HepG2 (cell line): ENCODE data around the gene AP1S3. TPM values are rescaled to one million over a fixed set of nuclear protein-coding genes. Genes with fewer than 3 reads are reported as not detected.

Source experiments
- ATAC-seq: fragments of 200-7000 bp; cut with Tn5 transposase; 3 replicates; pipeline ENCODE4 v1.9.1; 2020; ENCODE audit warnings: mild to moderate bottlenecking, moderate library complexity
- BruUV-seq: library from RNA; stranded (reverse); fragments of 400-500 nt; replicated peaks from 2 replicates; lab custom pipeline; 2021; lab: Mats Ljungman, UMichigan
- CTCF ChIA-PET: fragments of 300-600 bp; formaldehyde crosslinking; extraction: SDS; loops from one replicate; lab custom pipeline; 2021; ENCODE audit warnings: low total read pairs, inconsistent platforms, low intra/inter-chr PET ratio; lab: Yijun Ruan, JAX
- POLR2A ChIA-PET: fragments of 350-600 bp; sonication (Branson Sonifier 250); formaldehyde crosslinking; loops from one replicate; lab custom pipeline; 2020; ENCODE audit warnings: antibody characterized with exemption, inconsistent platforms; lab: Yijun Ruan, JAX
- DNase-seq: peaks from one replicate; pipeline ENCODE4 v3.0.0-alpha.2; 2015; ENCODE audit warnings: low spot score
- FAIRE-seq: peaks from 3 replicates; lab custom pipeline; 2011; peaks lifted over from hg19 to GRCh38; lab: Jason Lieb, UNC
- H2AFZ ChIP-seq: one replicate; pipeline ENCODE4 v1.6.1; 2011; ENCODE audit warnings: low read length, inconsistent platforms
- H3K27ac ChIP-seq: fragments of 300-600 bp; 3 replicates; pipeline ENCODE4 v1.8.0; 2011; ENCODE audit warnings: mixed run types, mild to moderate bottlenecking, mixed read lengths, low read length, inconsistent platforms; ENCODE audit not compliant: insufficient read depth; ENCODE audit errors: extremely low read length
- H3K27me3 ChIP-seq, 2 experiments: fragments of 200-600 bp in 1 of 2; 2 replicates in 1 of 2; 3 replicates in 1 of 2; pipeline versions ENCODE4 v1.6.0 to v1.8.0; 2011; ENCODE audit warnings: low read length in 2 of 2, mild to moderate bottlenecking in 2 of 2, moderate library complexity in 2 of 2, inconsistent platforms in 1 of 2; ENCODE audit not compliant: insufficient read depth in 2 of 2, control insufficient read depth in 1 of 2
- H3K36me3 ChIP-seq, 2 experiments: fragments of 200-600 bp in 1 of 2; replicated peaks in 1 of 2; 2 replicates in 1 of 2; 3 replicates in 1 of 2; pipeline versions ENCODE4 v1.5.1 to v1.8.0; 2011; ENCODE audit warnings: low read length in 2 of 2, inconsistent platforms in 1 of 2; ENCODE audit not compliant: insufficient read depth in 2 of 2, control insufficient read depth in 1 of 2
- H3K4me1 ChIP-seq: 2 replicates; pipeline ENCODE4 v1.5.1; 2012; ENCODE audit warnings: low read length, inconsistent platforms; ENCODE audit not compliant: insufficient read depth
- H3K4me2 ChIP-seq: 2 replicates; pipeline ENCODE4 v1.6.0; 2011; ENCODE audit warnings: low read depth, low read length, inconsistent platforms
- H3K4me3 ChIP-seq, 3 experiments: fragments of 200-600 bp in 1 of 3; sonication (generic), shearing (Covaris generic) in 1 of 3; replicated peaks in 1 of 3; 2 replicates each; pipeline ENCODE4 v1.5.1; 2011 to 2016; ENCODE audit warnings: low read length in 3 of 3, inconsistent platforms in 2 of 3, low read depth in 2 of 3, mild to moderate bottlenecking in 2 of 3, control low read depth in 1 of 3, mixed read lengths in 1 of 3; ENCODE audit not compliant: insufficient read depth in 1 of 3
- H3K79me2 ChIP-seq: one replicate; pipeline ENCODE4 v1.6.1; 2011; ENCODE audit warnings: low read length, inconsistent platforms; ENCODE audit not compliant: insufficient read depth
- H3K9ac ChIP-seq: 2 replicates; pipeline ENCODE4 v1.6.0; 2011; ENCODE audit warnings: mild to moderate bottlenecking, low read depth, low read length, inconsistent platforms; ENCODE audit not compliant: insufficient read depth
- H3K9me3 ChIP-seq: 2 replicates; pipeline ENCODE4 v1.5.1; 2012; ENCODE audit warnings: mild to moderate bottlenecking, low read length
- H4K20me1 ChIP-seq: 2 replicates; pipeline ENCODE4 v1.6.0; 2011; ENCODE audit warnings: inconsistent platforms, mild to moderate bottlenecking, low read length, moderate library complexity; ENCODE audit not compliant: insufficient read depth
- ATF7 ChIP-seq, 2 experiments: fragments of 450-650 bp in 1 of 2; sonication (generic) in 1 of 2; formaldehyde crosslinking in 1 of 2; IDR thresholded peaks; 2 replicates each; pipeline versions ENCODE4 v1.4.0 to v1.6.1; 2016 to 2020; ENCODE audit warnings: antibody characterized with exemption in 1 of 2, mild to moderate bottlenecking in 1 of 2, missing genetic modification reagents in 1 of 2
- CEBPB ChIP-seq: IDR thresholded peaks from 2 replicates; pipeline ENCODE4 v1.6.1; 2011; ENCODE audit warnings: low read depth, low read length, improper control_type of control experiment, borderline replicate concordance
- CEBPG ChIP-seq: IDR thresholded peaks from 2 replicates; pipeline ENCODE4 v1.6.1; 2016
- DPF2 ChIP-seq: sonication (generic); formaldehyde crosslinking; IDR thresholded peaks from 2 replicates; pipeline ENCODE4 v1.4.0; 2020; ENCODE audit warnings: mild to moderate bottlenecking, low read depth, missing genetic modification reagents, borderline replicate concordance
- MBNL3 ChIP-seq: fragments of 250-450 bp; sonication (Bioruptor Pico); conservative IDR thresholded peaks from 2 replicates; pipeline ENCODE4 v1.8.0; 2022; ENCODE audit warnings: mild to moderate bottlenecking, inconsistent platforms
- NCOA5 ChIP-seq: sonication (generic); formaldehyde crosslinking; IDR thresholded peaks from 2 replicates; pipeline ENCODE4 v1.4.0; 2020; ENCODE audit warnings: missing genetic modification reagents
- PHF20 ChIP-seq: sonication (generic); formaldehyde crosslinking; IDR thresholded peaks from 2 replicates; pipeline ENCODE4 v1.5.0; 2020; ENCODE audit warnings: mild to moderate bottlenecking, missing genetic modification reagents
- POLR2AphosphoS5 ChIP-seq: IDR thresholded peaks from 2 replicates; pipeline ENCODE4 v1.6.1; 2012; ENCODE audit warnings: low read depth, low read length
- SETDB1 ChIP-seq: sonication (generic); formaldehyde crosslinking; IDR thresholded peaks from 2 replicates; pipeline ENCODE4 v1.5.1; 2020; ENCODE audit warnings: missing genetic modification reagents, mild to moderate bottlenecking, borderline replicate concordance
- SMC3 ChIP-seq: IDR thresholded peaks from 2 replicates; pipeline ENCODE4 v1.6.1; 2011; ENCODE audit warnings: low read length, improper control_type of control experiment
- SNAI1 ChIP-seq: sonication (generic); formaldehyde crosslinking; IDR thresholded peaks from 2 replicates; pipeline ENCODE4 v1.5.0; 2020; ENCODE audit warnings: mild to moderate bottlenecking, missing genetic modification reagents, borderline replicate concordance
- ZC3H13 ChIP-seq: sonication (generic); formaldehyde crosslinking; IDR thresholded peaks from 2 replicates; pipeline ENCODE4 v1.8.1; 2023; ENCODE audit warnings: mild to moderate bottlenecking, missing genetic modification reagents, moderate library complexity
- ZNF598 ChIP-seq: sonication (generic); formaldehyde crosslinking; IDR thresholded peaks from 2 replicates; pipeline ENCODE4 v1.5.1; 2020; ENCODE audit warnings: mild to moderate bottlenecking, missing genetic modification reagents, borderline replicate concordance
- ZNF607 ChIP-seq: sonication (generic); formaldehyde crosslinking; IDR thresholded peaks from 2 replicates; pipeline ENCODE4 v1.5.1; 2020; ENCODE audit warnings: missing genetic modification reagents, mild to moderate bottlenecking, borderline replicate concordance
- WGBS: methylation state at CpG from one replicate; pipeline ENCODE4 v1.1.6; 2017; ENCODE audit warnings: low lambda C conversion rate; 5-methylcytosine and 5-hydroxymethylcytosine counted together
- in situ Hi-C: cut with HindIII; loops from 2 replicates; pipeline ENCODE4 v1.10.0; 2017; ENCODE audit warnings: low pct_unique_long_range_greater_than_20kb; ENCODE audit not compliant: extremely low pct_ligation_motif_present
- intact Hi-C: fragments of 100-400 bp; cut with micrococcal nuclease; formaldehyde crosslinking; loops from one replicate; pipeline ENCODE4 v1.10.0; 2022; ENCODE audit not compliant: unreplicated experiment
- polyA plus RNA-seq, 8 experiments: library from polyadenylated mRNA; depleted of rRNA in 3 of 8; stranded (reverse) in 7 of 8; unstranded in 1 of 8; fragments of >200 nt; fragmentation: Illumina TruSeq in 4 of 8; extraction: Trizol in 4 of 8; gene quantifications; 2 replicates each; pipeline versions ENCODE4 v1.2.1 to v1.2.3, GENCODE V29; 2011 to 2016; ENCODE audit warnings: low read depth in 4 of 8, missing spikeins in 1 of 8, mixed read lengths in 1 of 8; ENCODE audit not compliant: insufficient read depth in 1 of 8
- total RNA-seq, 5 experiments: library from RNA; depleted of rRNA; stranded (reverse); fragments of >200 nt; fragmentation: Illumina TruSeq; extraction: Trizol; gene quantifications; 2 replicates each; pipeline ENCODE4 v1.2.3, GENCODE V29; 2016; ENCODE audit warnings: low read depth in 1 of 5
- TF ChIP-seq, protein P1 (sequence below): sonication (generic); formaldehyde crosslinking; IDR thresholded peaks from 2 replicates; pipeline ENCODE4 v1.4.0; 2020; ENCODE audit warnings: missing genetic modification reagents
- TF ChIP-seq, protein P2 (sequence below): sonication (generic); formaldehyde crosslinking; IDR thresholded peaks from 2 replicates; pipeline ENCODE4 v1.5.0; 2020; ENCODE audit warnings: mild to moderate bottlenecking, missing genetic modification reagents

Gene AP1S3
- total and polyA plus RNA-seq, 2 of the 13 experiments (the other 11 are each of a cell fraction or from before 2014, with no cell fraction given): 3.0 to 16.3 TPM

DNA sequence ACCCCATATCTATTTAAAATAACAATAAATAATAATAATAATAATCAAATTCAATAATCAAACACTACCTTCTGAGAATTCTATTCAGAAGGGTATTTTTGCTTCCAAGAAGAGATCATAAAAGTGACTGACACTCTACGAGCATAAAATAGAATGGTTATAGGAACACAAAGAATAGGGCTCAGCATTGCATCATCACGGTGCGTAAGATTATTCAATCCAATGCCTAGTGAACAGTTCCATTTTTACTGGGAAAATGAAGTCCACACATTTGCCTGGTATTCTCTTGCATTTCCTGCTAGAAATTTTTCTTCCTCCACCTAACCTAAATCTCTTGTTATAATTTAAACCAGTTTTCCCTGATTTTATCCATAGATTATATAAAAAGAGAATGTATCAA, 55.8 kb downstream of the AP1S3 start:
- no peaks in the 10 kb centered on the region for H3K27me3 ChIP-seq
- H3K36me3 ChIP-seq: peaks cover 0 to 1% of the 10 kb centered on the region in 2 experiments; a peak in 1 of 5 replicates
- no peak overlapping the region for H3K4me3 ChIP-seq
- intact Hi-C loops: loop anchor here (2.0 kb wide), 1 partner anchor 55 kb away; the partner anchor contains the start of gene AP1S3
- no peaks in the 10 kb centered on the region for H3K79me2 ChIP-seq
- 95% methylated on average over 3 of the region's 3 CpGs for WGBS
- DNase-seq (no peak), FAIRE-seq (no peak), ATAC-seq (no peak)
- CTCF ChIA-PET: no interaction called here
- H3K9ac ChIP-seq: no peak overlapping the region
- no peak overlapping the region for H3K4me2 ChIP-seq
- no peak overlapping the region for H2AFZ ChIP-seq
- H3K4me1 ChIP-seq: no peaks in the 10 kb centered on the region
- POLR2A ChIA-PET: no interaction called here
- no peak overlapping the region for H3K27ac ChIP-seq
- in situ Hi-C loops: loop anchor here (25.0 kb wide), 1 partner anchor 819 kb away; no protein-coding TSS in a partner anchor
- TF ChIP-seq SNAI1 (CRISPR knock-in tag) (no peak), CEBPB (peak; percentile 63; the same call in 1 of the 2 replicates), POLR2AphosphoS5 (no peak), ATF7 (IDR thresholded peaks at IDR 0.05) (0 out of 2 replicates have a peak, but pooled peaks have one; percentile 20), ATF7 (CRISPR knock-in tag; IDR thresholded peaks at IDR 0.05) (no peak)
- H3K9me3 ChIP-seq: no peaks in the 10 kb centered on the region
- no peaks in the 10 kb centered on the region for H4K20me1 ChIP-seq
- BruUV-seq: no TSS peak

DNA sequence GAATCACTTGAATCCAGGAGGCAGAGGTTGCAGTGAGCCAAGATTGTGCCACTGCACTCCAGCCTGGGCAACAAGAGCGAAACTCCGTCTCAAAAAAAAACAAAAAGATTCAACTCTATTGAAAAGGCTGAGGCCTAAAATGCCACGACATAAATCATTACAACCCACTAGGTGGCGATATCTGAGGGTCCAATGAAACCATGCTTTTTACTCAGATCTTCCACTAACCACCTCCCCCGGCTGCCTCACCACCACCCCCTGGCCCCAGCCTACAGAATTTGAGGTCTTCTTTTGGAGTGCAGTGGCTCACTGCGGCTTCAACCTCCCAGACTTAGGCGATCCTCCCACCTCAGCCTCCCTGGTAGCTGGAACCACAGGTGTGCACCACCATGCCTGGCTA, 57.5 kb downstream of the AP1S3 start:
- no peaks in the 10 kb centered on the region for H3K79me2 ChIP-seq
- no peaks in the 10 kb centered on the region for H3K4me1 ChIP-seq
- ATAC-seq (peak; percentile 88), DNase-seq (peak; percentile 68), FAIRE-seq (peak; percentile 50)
- no peak overlapping the region for H2AFZ ChIP-seq
- BruUV-seq: no TSS peak
- no peak overlapping the region for H3K4me3 ChIP-seq
- no peaks in the 10 kb centered on the region for H3K9me3 ChIP-seq
- H3K27ac ChIP-seq: no peak overlapping the region
- H3K4me2 ChIP-seq: no peak overlapping the region
- no peak overlapping the region for H3K9ac ChIP-seq
- WGBS: 69% methylated on average over 7 of the region's 7 CpGs
- in situ Hi-C loops (loop anchor here (25.0 kb wide), 1 partner anchor 818 kb away; no protein-coding TSS in a partner anchor), intact Hi-C loops (loop anchor here (1.0 to 2.0 kb wide), 2 partner anchors 57 to 81 kb away; partner anchors contain the start of gene AP1S3)
- peaks cover 0 to 5% of the 10 kb centered on the region in 2 experiments; a peak in 2 of 5 replicates for H3K36me3 ChIP-seq
- no peaks in the 10 kb centered on the region for H3K27me3 ChIP-seq
- H4K20me1 ChIP-seq: no peaks in the 10 kb centered on the region
- ChIA-PET POLR2A (no interaction called here), CTCF (interaction anchor here (1.0 to 1.9 kb wide), 3 partner anchors 18 to 505 kb away, joined by 4 to 6 read pairs (median 5); no protein-coding TSS in a partner anchor)
- TF ChIP-seq PHF20 (CRISPR knock-in tag) (no peak), SMC3 (peak; percentile 57), CEBPG (no peak), DPF2 (CRISPR knock-in tag) (no peak), ZC3H13 (no peak), NCOA5 (CRISPR knock-in tag) (no peak), MBNL3 (CRISPR knock-in tag) (no peak), ZNF607 (CRISPR knock-in tag) (no peak), SETDB1 (CRISPR knock-in tag) (no peak), ZNF598 (CRISPR knock-in tag) (no peak)
- TF ChIP-seq, protein P1, sequence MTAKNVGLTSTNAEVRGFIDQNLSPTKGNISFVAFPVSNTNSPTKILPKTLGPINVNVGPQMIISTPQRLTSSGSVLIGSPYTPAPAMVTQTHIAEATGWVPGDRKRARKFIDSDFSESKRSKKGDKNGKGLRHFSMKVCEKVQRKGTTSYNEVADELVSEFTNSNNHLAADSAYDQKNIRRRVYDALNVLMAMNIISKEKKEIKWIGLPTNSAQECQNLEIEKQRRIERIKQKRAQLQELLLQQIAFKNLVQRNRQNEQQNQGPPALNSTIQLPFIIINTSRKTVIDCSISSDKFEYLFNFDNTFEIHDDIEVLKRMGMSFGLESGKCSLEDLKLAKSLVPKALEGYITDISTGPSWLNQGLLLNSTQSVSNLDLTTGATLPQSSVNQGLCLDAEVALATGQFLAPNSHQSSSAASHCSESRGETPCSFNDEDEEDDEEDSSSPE: no peak
- TF ChIP-seq, protein P2, sequence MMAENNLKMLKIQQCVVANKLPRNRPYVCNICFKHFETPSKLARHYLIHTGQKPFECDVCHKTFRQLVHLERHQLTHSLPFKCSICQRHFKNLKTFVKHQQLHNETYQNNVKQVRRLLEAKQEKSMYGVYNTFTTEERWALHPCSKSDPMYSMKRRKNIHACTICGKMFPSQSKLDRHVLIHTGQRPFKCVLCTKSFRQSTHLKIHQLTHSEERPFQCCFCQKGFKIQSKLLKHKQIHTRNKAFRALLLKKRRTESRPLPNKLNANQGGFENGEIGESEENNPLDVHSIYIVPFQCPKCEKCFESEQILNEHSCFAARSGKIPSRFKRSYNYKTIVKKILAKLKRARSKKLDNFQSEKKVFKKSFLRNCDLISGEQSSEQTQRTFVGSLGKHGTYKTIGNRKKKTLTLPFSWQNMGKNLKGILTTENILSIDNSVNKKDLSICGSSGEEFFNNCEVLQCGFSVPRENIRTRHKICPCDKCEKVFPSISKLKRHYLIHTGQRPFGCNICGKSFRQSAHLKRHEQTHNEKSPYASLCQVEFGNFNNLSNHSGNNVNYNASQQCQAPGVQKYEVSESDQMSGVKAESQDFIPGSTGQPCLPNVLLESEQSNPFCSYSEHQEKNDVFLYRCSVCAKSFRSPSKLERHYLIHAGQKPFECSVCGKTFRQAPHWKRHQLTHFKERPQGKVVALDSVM (CRISPR knock-in tag): 0 out of 2 replicates have a peak, but pooled peaks have one; percentile 14
